IPS-NIHi7 (cell line): Measurements from ENCODE around the gene PRSS56.

Experiments used
- DNase-seq: peaks from one replicate; pipeline ENCODE4 v3.0.0; 2012; ENCODE audit warnings: mixed read lengths; ENCODE audit errors: extremely low spot score

The PRSS56 gene

DNA sequence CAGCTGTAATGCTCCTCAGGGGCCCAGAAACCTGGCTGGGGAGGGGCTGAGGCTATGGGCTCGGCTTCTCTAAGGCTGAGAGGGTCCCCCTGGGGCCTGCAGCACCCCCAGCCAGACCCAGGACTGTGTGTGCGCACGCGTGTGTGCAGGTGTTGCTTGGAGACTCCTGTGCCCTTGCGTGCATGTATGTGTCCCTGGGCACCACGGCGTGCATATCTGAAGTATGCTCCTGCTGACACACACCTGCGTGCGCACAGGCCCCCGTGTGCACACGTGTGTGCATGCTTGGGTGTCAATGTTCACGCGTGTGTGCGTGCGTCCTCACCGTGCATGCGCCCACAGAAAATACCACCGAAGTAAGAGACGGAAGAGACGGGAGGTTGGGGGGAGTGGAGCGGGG is 17.7 kb upstream of the PRSS56 start:
- DNase-seq = no peak

DNA sequence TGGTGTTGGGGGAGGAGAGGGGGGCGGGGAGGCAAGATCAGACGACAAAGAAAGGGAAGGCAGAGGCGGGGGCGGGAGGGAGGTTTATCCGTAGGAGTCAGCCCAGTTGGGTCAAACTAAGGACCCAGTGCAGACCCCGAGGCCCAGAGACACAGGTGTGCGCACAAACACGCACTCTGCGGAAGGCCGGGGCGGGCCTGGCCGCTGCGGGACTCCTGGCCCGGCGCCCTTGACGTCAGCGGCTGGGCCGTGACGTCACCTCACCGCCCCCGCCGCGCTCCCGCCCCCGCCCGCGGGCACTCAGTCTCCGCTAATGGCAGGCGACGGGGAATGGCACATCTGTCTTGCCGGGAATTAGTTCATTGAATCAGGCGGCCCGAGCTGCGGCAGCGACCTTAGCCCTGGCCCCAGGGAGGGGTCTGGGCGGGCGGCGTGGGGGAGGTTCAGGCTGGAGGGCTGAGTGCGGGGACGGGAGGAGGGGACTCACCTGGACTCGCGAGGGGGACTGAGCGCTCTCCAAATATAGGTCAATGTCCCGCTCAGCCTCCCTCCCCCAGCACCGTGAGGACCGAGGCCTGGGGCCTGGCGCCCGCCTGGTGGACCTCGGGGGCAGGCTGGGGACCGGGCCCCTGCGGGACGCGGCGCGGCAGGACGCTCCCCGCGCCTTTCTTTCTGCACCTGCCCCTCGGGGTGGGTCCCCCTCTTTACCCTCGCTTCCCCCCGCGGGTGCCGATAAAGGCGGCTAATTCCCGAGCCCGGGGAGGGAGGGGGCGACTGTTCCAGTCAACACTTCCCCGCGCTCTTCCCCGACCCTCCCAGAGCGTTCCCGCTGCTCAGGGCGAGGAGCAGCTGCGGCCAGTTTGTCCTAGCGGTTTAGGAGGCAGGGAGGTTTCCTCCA is 17.0 kb upstream of the PRSS56 start:
- peak; percentile 74 for DNase-seq

DNA sequence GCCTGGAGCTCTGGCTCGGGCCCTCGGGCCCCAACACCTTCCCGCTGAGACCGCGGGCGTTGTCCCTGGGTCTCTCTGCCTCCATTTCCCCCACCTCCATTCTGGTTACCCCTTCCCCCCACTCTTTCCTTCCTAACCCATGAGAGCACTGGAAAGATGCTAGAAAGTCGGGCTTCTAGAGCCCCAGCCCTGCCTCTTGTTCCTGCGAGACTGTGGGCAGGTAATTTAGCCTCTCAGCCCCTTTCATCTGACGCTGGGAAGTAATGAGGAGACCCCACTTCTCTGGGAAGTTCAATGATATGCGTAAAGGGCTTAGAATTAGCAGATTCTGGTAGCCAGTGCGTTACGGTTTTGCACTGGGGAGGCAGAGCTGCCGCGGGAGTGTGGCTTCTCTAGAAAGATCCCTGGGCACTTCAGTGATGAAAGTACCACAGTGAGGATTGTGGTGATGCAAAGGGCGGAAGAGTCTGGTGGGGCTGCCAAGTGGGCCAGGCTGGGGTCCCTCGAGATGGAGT is 16.3 kb upstream of the PRSS56 start:
- no peak for DNase-seq

- DNase-seq = no peak
Measured at GRCh38 chr2:232504438-232504837, 15.8 kb upstream of the PRSS56 start.

- no peak for DNase-seq
Measured at GRCh38 chr2:232505856-232506255, 14.3 kb upstream of the PRSS56 start.

DNA sequence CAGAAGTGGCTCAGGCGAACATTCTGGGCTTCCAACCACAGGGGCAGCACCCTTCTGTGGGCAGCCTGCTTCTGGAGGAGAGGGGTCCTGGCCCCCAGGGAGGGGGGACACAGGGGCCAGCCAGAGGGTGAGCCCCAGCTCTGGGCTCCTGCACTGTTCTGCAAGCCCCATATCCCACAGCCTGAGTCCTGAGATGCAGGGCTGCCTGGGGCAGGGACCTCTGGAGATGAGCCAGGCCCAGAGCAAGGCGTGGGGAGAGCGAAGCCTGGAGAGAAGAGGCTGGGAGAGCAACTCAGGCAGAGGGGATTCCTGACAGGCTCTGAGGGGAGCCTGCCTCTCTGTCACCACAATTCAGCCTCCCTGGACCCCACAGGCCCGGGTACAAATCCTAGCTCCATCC is 13.5 kb upstream of the PRSS56 start:
- no peak for DNase-seq

GRCh38 chr2:232508251-232508650 is 11.9 kb upstream of the PRSS56 start:
- DNase-seq = no peak

DNA sequence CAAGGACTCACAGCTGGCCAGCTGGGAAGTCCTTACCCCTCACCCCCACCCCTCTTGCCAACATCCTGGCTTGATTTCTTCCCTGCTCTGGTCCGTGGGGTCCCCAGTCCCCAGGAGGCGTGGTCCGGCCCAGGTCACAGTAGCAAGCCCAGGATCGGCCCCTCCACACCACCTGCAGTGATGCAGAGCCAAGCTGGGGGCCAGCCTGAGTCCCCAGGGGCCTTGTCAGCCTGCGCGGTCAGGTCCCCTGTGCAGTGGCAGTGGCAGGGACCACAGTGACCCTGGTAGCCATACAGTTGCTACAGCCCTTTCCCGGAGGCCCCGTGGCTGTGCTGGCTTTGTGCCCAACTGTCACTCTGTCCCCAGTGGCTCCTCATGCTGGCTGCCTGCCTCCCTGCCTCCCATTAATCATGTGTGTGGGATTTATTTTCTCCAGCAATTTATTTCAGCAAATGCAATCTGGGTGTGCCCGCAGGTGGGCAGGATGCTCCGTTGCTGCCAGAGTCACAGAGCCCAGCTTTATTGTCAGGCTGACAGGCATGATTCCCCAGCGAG is 8.8 kb upstream of the PRSS56 start:
- no peak for DNase-seq

DNA sequence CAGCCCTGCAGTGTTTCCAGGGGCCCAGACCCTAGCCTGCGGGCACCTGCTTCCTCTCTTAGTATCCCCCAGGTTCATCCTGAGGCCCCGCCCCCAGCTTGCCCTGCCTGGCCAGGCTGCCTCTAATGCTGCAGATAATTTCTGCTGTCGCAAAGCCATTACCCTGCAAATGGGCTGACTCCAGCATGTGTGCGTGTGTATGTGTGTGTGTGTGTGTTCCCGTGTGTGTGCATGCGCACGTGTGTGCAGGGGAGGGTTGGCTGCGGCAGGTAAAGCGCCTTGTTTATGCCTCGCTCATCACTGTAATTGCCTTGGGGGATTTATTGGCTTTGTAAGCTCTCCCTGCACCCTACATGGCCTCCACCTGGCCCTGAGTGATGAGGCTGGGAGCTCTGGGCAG is 7.6 kb upstream of the PRSS56 start:
- DNase-seq = no peak

DNA sequence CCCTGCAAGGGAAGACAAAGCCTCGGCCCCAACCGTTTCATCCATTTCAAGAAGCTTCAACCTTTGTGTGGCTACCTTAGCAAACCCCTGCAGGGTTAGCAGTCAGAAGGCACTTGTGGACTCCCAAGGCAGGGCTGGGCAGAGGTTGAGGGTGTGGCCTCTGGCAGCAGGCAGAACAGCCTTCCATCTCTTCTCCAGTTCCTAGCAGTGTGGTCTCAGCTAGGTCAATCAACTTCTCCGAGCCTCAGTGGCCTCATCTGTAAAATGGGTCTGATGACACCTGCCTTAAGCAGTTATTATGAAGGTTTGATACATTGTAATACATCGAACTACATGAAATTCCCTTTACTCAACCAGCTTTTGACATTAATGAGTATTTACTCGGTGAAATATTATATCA is 6.8 kb upstream of the PRSS56 start:
- no peak for DNase-seq

DNA sequence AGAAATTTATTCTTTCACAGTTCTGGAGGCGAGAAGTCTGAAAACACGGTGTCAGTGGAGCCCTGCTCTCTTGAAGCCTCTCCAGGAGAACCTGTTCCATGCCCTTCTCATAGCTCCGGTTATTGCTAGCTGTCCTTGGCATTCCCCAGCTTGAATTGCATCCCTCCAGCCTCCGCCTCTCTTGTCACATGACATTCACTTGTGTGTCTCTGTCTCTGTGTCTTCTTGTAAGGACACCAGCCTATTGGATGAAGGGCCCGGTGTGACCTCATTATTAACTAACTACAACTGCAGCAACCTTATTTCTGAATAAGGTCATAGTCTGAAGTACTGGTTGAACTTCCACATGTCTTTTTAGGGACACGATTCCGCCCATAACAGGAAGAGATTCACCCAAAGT is 4.5 kb upstream of the PRSS56 start:
- DNase-seq = no peak

- DNase-seq = no peak
Measured at GRCh38 chr2:232516551-232516950, 3.6 kb upstream of the PRSS56 start.

- no peak for DNase-seq
Measured at GRCh38 chr2:232518844-232519243, 1.3 kb upstream of the PRSS56 start.

DNA sequence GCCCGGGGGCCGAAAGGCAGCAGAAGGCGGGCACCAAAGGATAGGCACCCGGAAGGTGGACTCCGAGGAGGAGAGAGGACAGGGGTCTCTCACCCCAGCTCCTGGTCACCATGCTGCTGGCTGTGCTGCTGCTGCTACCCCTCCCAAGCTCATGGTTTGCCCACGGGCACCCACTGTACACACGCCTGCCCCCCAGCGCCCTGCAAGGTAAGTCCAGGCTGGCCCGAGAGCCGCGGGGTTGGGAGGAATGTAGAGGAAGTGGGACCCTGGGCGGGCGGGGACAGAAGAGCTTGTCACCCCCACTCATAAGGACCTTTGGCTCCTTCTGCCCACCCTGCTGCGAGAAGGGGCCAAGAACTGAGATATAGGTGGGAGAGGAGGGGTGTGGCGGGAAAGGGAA is 301 bp downstream of the PRSS56 start:
- no peak for DNase-seq

GRCh38 chr2:232521098-232521497 is 910 bp downstream of the PRSS56 start:
- no peak for DNase-seq

DNA sequence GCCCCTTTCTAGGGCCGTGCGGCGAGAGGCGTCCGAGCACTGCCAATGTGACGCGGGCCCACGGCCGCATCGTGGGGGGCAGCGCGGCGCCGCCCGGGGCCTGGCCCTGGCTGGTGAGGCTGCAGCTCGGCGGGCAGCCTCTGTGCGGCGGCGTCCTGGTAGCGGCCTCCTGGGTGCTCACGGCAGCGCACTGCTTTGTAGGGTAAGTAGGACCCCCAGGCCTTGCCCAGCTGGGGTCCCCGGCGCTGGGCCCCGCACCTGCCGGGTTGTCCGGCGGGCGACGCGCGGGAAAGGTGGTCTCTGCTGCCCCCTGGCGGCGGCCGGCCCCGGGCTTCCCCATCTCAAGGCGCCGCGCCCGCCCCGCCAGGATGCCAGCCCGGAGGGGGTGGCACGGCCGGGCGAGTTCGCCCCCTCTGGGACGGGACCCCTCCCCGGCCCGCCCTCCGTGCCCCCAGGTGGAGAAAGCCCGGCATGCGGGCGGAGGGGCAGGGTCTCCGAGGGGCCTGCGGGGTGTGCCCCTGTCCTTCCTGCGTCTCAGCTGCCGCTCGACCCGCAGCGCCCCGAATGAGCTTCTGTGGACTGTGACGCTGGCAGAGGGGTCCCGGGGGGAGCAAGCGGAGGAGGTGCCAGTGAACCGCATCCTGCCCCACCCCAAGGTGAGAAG is 1.9 kb downstream of the PRSS56 start:
- peak; percentile 82 for DNase-seq

- no peak for DNase-seq
Measured at GRCh38 chr2:232522623-232523401, 2.6 kb downstream of the PRSS56 start.

DNA sequence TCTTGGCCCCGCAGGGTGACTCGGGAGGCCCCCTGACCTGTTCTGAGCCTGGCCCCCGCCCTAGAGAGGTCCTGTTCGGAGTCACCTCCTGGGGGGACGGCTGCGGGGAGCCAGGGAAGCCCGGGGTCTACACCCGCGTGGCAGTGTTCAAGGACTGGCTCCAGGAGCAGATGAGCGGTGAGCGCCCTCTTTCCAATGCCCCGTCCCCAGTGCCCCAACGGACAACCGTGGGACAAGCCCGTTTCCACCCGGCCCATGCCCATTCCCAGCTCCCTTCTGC is 3.2 kb downstream of the PRSS56 start:
- DNase-seq = no peak

DNA sequence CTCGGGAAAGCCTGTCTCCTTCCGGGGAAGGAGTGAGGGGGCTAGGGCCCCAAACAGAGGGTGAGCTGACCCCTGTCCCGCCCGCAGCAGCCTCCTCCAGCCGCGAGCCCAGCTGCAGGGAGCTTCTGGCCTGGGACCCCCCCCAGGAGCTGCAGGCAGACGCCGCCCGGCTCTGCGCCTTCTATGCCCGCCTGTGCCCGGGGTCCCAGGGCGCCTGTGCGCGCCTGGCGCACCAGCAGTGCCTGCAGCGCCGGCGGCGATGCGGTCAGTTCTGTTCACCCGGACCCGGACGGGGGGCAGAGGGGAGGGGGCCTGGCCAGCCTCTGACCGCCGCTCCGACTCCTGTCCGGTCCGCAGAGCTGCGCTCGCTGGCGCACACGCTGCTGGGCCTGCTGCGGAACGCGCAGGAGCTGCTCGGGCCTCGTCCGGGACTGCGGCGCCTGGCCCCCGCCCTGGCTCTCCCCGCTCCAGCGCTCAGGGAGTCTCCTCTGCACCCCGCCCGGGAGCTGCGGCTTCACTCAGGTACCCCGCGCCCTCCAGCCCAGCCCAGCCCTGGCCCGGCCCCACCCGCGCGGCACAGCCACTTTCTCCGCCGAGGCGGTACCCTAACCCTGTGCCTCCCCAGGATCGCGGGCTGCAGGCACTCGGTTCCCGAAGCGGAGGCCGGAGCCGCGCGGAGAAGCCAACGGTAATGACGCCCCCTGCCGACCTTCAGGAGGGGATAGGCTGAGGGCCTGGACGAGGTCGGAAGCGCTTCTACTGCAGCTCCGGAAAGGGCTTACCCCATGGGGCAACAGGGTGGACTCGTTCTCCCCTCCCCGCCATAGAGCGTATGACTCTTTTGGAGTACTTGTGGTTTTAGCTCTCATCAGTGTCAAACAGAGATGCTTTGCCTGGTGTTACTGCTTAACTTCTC is 3.8 kb downstream of the PRSS56 start:
- DNase-seq = peak; percentile 86

DNA sequence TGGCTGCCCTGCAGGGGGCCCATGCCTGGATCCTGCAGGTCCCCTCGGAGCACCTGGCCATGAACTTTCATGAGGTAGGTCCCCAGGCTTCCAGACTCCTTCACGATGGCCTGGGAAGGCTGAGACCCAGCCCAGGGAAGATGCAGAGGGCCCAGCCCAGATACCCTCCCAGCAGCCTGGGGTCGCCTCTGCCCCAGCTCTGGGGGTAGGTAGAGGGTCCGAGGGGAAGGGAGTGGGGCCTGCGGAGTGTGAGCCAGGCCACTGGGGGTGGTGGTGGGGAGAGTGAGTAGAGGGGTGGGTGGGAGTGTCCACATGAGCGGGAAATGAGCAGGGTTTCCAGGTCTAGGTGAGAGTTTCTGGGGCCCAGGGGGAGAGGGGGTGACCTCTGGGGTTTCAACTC is 4.6 kb downstream of the PRSS56 start:
- no peak for DNase-seq

GRCh38 chr2:232525199-232525598 is 5.0 kb downstream of the PRSS56 start:
- no peak for DNase-seq
